A673 (cell line): ENCODE results near the gene RNASET2. TPM values are rescaled to one million over a fixed set of nuclear protein-coding genes. Genes with fewer than 3 reads are reported as not detected.

Source experiments
- BruUV-seq: library from RNA; stranded (reverse); fragments of 400-500 nt; replicated peaks from 2 replicates; lab custom pipeline; 2021; lab: Mats Ljungman, UMichigan
- CTCF ChIA-PET: fragments of 300-600 bp; sonication (Branson Sonifier 250); formaldehyde crosslinking; loops from one replicate; lab custom pipeline; 2022; ENCODE audit warnings: antibody characterized with exemption; lab: Charles Lee
- POLR2A ChIA-PET: fragments of 300-600 bp; sonication (Branson Sonifier 250); formaldehyde crosslinking; loops from one replicate; lab custom pipeline; 2022; ENCODE audit warnings: antibody characterized with exemption; ENCODE audit not compliant: low non-redundant PET; lab: Charles Lee
- DNase-seq: peaks from one replicate; pipeline ENCODE4 v3.0.0-alpha.2; 2015; ENCODE audit warnings: low spot score
- H3K27ac ChIP-seq: fragments of 200-600 bp; sonication (generic); 2 replicates; pipeline ENCODE4 v1.5.1; 2016; ENCODE audit warnings: mixed run types, low read depth, mild to moderate bottlenecking, mixed read lengths, antibody characterized with exemption, low read length; ENCODE audit not compliant: poor library complexity, severe bottlenecking
- H3K27me3 ChIP-seq: fragments of 200-600 bp; sonication (generic); replicated peaks from 2 replicates; pipeline ENCODE4 v1.6.1; 2017; ENCODE audit warnings: mixed run types, low read depth, mild to moderate bottlenecking, mixed read lengths, antibody characterized with exemption, low read length; ENCODE audit not compliant: insufficient read depth, poor library complexity
- H3K36me3 ChIP-seq: fragments of 200-600 bp; sonication (generic); 2 replicates; pipeline ENCODE4 v1.6.1; 2016; ENCODE audit warnings: mixed run types, mild to moderate bottlenecking, mixed read lengths, antibody characterized with exemption, low read length; ENCODE audit not compliant: insufficient read depth, poor library complexity, severe bottlenecking
- H3K4me1 ChIP-seq: fragments of 200-600 bp; sonication (generic); 2 replicates; pipeline ENCODE4 v1.6.1; 2017; ENCODE audit warnings: mixed run types, mild to moderate bottlenecking, mixed read lengths, antibody characterized with exemption, low read length; ENCODE audit not compliant: insufficient read depth, poor library complexity, severe bottlenecking
- H3K4me3 ChIP-seq: fragments of 200-600 bp; sonication (generic); 2 replicates; pipeline ENCODE4 v1.5.1; 2016; ENCODE audit warnings: low read depth, mixed run types, mild to moderate bottlenecking, mixed read lengths, low read length; ENCODE audit not compliant: poor library complexity, severe bottlenecking
- H3K9me3 ChIP-seq: fragments of 200-600 bp; sonication (generic); 2 replicates; pipeline ENCODE4 v1.6.1; 2016; ENCODE audit warnings: mixed run types, low read depth, mild to moderate bottlenecking, mixed read lengths, antibody characterized with exemption, low read length; ENCODE audit not compliant: poor library complexity, severe bottlenecking
- EZH2 ChIP-seq: fragments of 200-600 bp; sonication (generic); IDR thresholded peaks from 2 replicates; pipeline ENCODE4 v1.6.1; 2017; ENCODE audit warnings: borderline replicate concordance, low read depth, mild to moderate bottlenecking, mixed read lengths, antibody characterized with exemption, low read length; ENCODE audit not compliant: poor library complexity, severe bottlenecking
- intact Hi-C: fragments of 100-400 bp; cut with micrococcal nuclease; formaldehyde crosslinking; loops from one replicate; pipeline ENCODE4 v1.10.0; 2022; ENCODE audit not compliant: unreplicated experiment
- microRNA-seq: library from miRNA; unstranded; fragments of <30 nt; microRNA quantifications from one replicate; pipeline ENCODE4 v1.2.0, GENCODE V29; 2021
- total RNA-seq: library from RNA; stranded (reverse); gene quantifications from 2 replicates; pipeline ENCODE4 v1.2.3, GENCODE V29; 2021
- TF ChIP-seq, protein P1 (sequence below): fragments of 300-800, 200-600 bp; sonication (generic); conservative IDR thresholded peaks from 2 replicates; pipeline ENCODE4 v1.5.1; 2017; ENCODE audit warnings: low read depth, mild to moderate bottlenecking, antibody characterized with exemption, low read length, moderate library complexity, mixed read lengths

The RNASET2 gene
- total RNA-seq, 1 experiment from 2014 or later = 5.7 TPM

GRCh38 chr6:166879594-166879993 is 76.8 kb downstream of the RNASET2 start:
- no TSS peak for BruUV-seq
- no peak for DNase-seq
- no peak for TF ChIP-seq EZH2
- TF ChIP-seq, protein P1, sequence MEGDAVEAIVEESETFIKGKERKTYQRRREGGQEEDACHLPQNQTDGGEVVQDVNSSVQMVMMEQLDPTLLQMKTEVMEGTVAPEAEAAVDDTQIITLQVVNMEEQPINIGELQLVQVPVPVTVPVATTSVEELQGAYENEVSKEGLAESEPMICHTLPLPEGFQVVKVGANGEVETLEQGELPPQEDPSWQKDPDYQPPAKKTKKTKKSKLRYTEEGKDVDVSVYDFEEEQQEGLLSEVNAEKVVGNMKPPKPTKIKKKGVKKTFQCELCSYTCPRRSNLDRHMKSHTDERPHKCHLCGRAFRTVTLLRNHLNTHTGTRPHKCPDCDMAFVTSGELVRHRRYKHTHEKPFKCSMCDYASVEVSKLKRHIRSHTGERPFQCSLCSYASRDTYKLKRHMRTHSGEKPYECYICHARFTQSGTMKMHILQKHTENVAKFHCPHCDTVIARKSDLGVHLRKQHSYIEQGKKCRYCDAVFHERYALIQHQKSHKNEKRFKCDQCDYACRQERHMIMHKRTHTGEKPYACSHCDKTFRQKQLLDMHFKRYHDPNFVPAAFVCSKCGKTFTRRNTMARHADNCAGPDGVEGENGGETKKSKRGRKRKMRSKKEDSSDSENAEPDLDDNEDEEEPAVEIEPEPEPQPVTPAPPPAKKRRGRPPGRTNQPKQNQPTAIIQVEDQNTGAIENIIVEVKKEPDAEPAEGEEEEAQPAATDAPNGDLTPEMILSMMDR = no peak
- no peaks in the 10 kb centered on the region for H3K4me1 ChIP-seq
- ChIA-PET CTCF (no interaction called here), POLR2A (no interaction called here)
- no peak overlapping the region for H3K27ac ChIP-seq
- no peak overlapping the region for H3K4me3 ChIP-seq
- peaks cover 58% of the 10 kb centered on the region for H3K27me3 ChIP-seq
- intact Hi-C loops = no loop called here
- no peaks in the 10 kb centered on the region for H3K9me3 ChIP-seq
- H3K36me3 ChIP-seq = no peaks in the 10 kb centered on the region

Small RNA genes lying within 50 kb of the gene (microRNA-seq; reads per million reads assigned to microRNA genes)
- 9.4 reads per million, percentile 29 among the genes with 10 or more reads in this experiment for gene MIR3939

Other genes with a start within 250 kb of the RNASET2 start
- 33.4 and 34.2 TPM in 2 replicates for gene CEP43, start 42.8 kb upstream of the RNASET2 start, total RNA-seq
- not detected in 2 replicates for gene CCR6, start 166.5 kb upstream of the RNASET2 start, total RNA-seq
- gene GPR31, start 201.4 kb upstream of the RNASET2 start, total RNA-seq = not detected in 2 replicates